Choroid plexus epithelial cell (primary cell): ENCODE data around the gene CDK3.
A peak's percentile ranks its signal among the peaks of the same experiment; 100 is the strongest.

Source experiments
- DNase-seq: peaks from one replicate; pipeline ENCODE4 v3.0.0-alpha.2; 2010; ENCODE audit warnings: low read depth
- H3K4me3 ChIP-seq: 2 replicates; pipeline ENCODE4 v1.5.1; 2011; ENCODE audit warnings: low read depth, mild to moderate bottlenecking, control low read depth, low read length, moderate library complexity
- TF ChIP-seq, protein P1 (sequence below): conservative IDR thresholded peaks from 2 replicates; pipeline ENCODE4 v1.5.1; 2011; ENCODE audit warnings: low read depth, mild to moderate bottlenecking, control low read depth, inconsistent platforms, low read length, moderate library complexity

Gene CDK3

DNA sequence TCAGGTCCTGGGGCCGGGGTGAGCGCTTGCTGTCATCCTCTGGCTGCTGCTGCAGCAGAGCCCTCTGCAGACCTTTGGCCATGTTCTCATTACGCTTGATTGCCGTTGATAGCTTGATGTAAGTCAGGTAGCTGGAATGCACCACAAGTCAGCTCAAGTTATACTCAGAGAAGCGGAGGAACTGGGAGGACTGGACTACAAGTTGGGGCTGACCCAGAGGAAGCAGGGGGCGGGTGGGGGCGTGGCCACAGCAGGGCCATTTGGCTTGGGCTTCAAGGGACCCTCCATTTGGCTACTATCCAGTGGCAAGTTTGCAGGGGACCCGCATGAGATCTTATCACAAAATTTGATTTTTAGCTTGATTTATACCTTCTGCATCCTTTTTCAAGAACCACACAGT lies 45.4 kb downstream of the CDK3 start:
- TF ChIP-seq, protein P1, sequence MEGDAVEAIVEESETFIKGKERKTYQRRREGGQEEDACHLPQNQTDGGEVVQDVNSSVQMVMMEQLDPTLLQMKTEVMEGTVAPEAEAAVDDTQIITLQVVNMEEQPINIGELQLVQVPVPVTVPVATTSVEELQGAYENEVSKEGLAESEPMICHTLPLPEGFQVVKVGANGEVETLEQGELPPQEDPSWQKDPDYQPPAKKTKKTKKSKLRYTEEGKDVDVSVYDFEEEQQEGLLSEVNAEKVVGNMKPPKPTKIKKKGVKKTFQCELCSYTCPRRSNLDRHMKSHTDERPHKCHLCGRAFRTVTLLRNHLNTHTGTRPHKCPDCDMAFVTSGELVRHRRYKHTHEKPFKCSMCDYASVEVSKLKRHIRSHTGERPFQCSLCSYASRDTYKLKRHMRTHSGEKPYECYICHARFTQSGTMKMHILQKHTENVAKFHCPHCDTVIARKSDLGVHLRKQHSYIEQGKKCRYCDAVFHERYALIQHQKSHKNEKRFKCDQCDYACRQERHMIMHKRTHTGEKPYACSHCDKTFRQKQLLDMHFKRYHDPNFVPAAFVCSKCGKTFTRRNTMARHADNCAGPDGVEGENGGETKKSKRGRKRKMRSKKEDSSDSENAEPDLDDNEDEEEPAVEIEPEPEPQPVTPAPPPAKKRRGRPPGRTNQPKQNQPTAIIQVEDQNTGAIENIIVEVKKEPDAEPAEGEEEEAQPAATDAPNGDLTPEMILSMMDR, result no peak
- H3K4me3 ChIP-seq, result no peak overlapping the region
- DNase-seq, result no peak

DNA sequence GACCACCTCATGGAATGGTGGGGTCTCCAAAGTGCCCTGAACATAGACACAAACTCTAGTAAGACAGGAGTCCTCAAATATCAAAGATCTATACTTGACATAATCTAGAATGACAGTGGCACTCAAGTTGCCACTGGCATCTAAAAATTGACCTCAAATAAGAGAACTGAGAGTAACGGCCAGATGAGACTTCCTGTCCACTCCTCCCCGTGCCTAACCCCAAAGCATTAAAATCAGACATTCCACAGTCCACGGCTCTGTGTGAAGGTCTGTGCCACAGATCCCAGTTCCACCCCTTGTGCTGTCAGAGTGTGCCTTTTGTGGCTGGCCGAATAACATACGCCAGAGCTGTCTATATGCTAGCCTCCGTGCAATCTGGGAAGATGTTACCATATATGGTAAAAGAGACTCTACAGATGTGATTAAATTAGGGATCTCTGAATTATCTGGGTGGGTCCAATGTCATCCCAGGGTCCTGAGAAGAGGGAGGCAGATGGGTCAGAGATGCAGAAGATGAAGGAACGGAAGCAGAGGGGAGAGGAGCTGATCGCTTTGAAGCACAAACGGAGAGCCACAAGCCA lies 47.5 kb downstream of the CDK3 start:
- H3K4me3 ChIP-seq, result no peak overlapping the region
- TF ChIP-seq, protein P1, result no peak
- no peak for DNase-seq

DNA sequence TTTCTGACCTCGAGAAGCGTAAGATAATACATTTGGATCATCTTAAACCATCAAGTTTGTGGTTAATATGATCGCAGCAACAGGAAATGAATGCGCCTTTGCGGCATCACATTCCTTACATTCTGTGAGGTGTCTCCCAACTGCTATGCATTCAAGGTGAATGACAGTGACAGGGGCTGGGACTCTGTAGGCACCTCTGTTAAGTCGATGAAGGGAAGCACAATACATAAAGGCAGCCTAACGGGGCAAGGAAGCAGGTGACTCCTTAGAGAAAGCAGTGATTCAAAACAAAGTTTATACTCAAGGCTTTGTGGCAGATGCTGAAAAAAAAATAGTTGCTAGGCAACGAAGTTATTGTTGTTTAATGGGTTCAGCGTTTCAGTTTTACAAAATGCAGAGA lies 48.1 kb downstream of the CDK3 start:
- TF ChIP-seq, protein P1, result no peak
- DNase-seq, result peak; percentile 76
- no peak overlapping the region for H3K4me3 ChIP-seq

DNA sequence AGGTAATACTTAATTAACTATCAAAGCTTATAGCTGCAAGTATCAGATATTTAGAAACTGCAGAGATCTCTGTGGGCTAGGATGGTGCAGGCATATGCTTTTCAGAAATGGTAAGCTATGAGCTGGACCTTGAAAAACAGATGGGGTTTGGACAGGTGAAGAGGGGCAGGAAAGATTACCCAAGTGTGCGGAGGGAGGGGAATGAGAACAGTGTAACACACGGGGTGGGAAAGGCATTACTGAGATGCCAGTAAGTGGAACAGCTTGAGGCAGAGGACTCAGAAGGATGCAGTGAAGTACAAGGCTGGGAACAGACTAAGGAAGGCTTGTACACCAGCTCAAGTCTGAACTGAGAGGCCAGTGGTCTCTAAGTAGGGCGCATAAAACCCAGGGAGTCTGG lies 48.6 kb downstream of the CDK3 start:
- DNase-seq, result no peak
- TF ChIP-seq, protein P1, result no peak
- H3K4me3 ChIP-seq, result no peak overlapping the region

DNA sequence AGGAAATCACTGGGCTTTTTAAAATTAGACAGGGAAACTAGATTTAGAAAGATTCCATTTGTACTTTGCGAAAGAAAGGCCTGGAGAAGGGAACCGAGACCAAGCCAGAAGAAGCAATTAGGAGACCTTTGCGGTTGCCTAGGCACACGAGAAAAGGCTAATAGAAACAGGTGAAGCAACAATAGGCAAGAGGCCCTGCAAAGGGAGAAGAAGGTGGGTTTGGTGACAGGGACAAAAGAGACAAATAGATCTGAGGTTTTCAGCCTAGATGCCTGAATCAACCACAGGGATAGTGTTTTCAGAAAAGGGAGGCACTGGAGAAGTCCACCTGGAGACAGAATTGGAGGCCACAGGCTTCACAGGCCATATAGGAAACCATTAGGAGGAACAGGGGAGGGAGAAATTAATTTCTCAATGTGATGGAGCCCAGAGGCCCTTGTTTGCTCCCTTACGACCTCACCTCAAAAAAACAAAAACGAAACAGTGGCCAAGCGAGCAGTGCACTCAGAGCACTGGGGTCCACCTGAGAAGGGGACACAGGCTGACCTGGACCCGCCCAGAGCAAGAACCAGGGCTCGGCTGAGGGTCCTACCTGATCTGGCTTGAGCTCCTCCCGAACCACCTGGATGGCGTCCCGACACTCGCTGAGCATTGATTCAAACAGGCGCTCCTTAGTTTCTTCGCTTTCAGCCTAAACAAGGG lies 49.3 kb downstream of the CDK3 start:
- no peak overlapping the region for H3K4me3 ChIP-seq
- DNase-seq, result no peak
- TF ChIP-seq, protein P1, result no peak

DNA sequence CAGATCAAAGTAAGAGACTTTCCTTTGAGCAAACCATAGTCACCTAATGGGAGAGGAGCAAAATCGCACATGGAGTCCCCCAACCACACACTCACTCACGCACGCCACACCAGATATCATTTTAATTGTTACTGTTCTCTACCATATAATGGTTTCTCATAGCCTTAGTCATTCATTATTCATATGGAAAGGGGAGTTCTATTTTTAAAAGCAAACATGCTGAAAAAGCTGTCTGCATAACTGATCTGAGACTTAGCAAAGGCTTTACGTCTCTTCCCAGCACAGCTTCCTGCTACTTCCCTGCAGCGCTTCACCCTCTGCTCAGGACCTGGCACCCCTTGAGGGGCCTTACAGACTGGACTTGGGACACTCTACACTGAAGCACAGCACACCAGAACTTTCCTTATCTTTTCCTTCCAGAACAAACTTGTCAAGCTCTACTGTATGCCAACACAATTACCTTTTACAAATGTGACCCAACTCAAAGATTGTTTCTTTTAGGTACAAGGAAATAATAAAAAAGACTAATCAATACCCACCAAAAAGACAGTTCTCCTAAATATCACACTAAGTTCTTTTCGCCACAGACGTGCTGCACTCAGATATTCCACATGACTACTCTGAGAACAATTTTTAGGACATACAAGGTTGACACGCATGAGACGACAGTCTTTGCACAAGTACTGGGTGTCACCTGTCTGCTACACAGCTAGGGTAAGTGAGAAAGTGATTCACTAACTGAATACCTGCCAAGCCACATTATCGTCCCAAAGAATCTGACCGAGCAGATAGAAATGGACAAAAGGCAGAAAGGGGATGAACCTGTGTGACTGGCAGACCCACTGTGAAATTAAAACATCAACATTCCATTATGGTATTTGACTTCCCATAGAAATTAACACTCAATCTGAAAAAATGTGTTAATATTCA lies 50.1 kb downstream of the CDK3 start:
- TF ChIP-seq, protein P1, result no peak
- no peak overlapping the region for H3K4me3 ChIP-seq
- DNase-seq, result peak; percentile 24
